Ovary (tissue), 9 donors: ENCODE results near the gene CRYL1. TPM values are rescaled to one million over a fixed set of nuclear protein-coding genes. Genes with fewer than 3 reads are reported as not detected.

Source experiments
- DNase-seq, 5 donors: peaks; one replicate each; pipeline ENCODE4 v3.0.0-alpha.2; 2019 to 2020
- H3K27ac ChIP-seq, 2 donors: fragments of 200-600 bp; one replicate each; pipeline versions ENCODE4 v1.5.1 to v1.8.0; 2019 to 2022
- H3K27me3 ChIP-seq: fragments of 200-600 bp; one replicate; pipeline ENCODE4 v1.8.0; 2022
- H3K36me3 ChIP-seq: fragments of 200-600 bp; sonication (generic); one replicate; pipeline ENCODE4 v1.5.1; 2019
- H3K4me1 ChIP-seq: one replicate; pipeline ENCODE4 v1.8.1; 2013; ENCODE audit warnings: mild to moderate bottlenecking, moderate library complexity; ENCODE audit not compliant: insufficient read depth
- H3K4me3 ChIP-seq: fragments of 200-600 bp; sonication (generic); one replicate; pipeline ENCODE4 v1.5.1; 2017
- H3K9me3 ChIP-seq, 2 donors: fragments of 200-600 bp in 1 of 2; sonication (generic) in 1 of 2; one replicate each; pipeline versions ENCODE4 v1.5.1 to v1.8.1; 2013 to 2019; ENCODE audit warnings: mild to moderate bottlenecking in 1 of 2, moderate library complexity in 1 of 2
- CTCF ChIP-seq, 3 donors: fragments of 450-650 bp in 2 of 3; fragments of 200-600 bp in 1 of 3; IDR thresholded peaks; one replicate each; pipeline versions ENCODE4 v1.5.1 to v1.8.0; 2016 to 2022; ENCODE audit warnings: antibody characterized with exemption in 3 of 3, mild to moderate bottlenecking in 1 of 3
- EP300 ChIP-seq: sonication (generic); formaldehyde crosslinking; IDR thresholded peaks from one replicate; pipeline ENCODE4 v1.6.1; 2017; ENCODE audit warnings: antibody characterized with exemption
- POLR2A ChIP-seq: fragments of 450-650 bp; IDR thresholded peaks from one replicate; pipeline ENCODE4 v1.6.1; 2017; ENCODE audit warnings: antibody characterized with exemption, mild to moderate bottlenecking, moderate library complexity
- WGBS, 3 donors: extraction: QIAGEN DNeasy Blood & Tissue Kit in 1 of 3; methylation state at CpG; one replicate each; pipeline versions ENCODE4 v1.1.5 to v1.1.7; 2013 to 2017; 5-methylcytosine and 5-hydroxymethylcytosine counted together
- intact Hi-C, 4 donors: fragments of 100-400 bp; cut with DNase I; formaldehyde crosslinking; loops; one replicate each; pipeline versions ENCODE4 v1.11.0 to v1.15.1; 2022 to 2023
- polyA plus RNA-seq, 2 donors: library from polyadenylated mRNA; stranded (reverse); fragments of 200-250 nt in 1 of 2; fragments of 350-450 nt in 1 of 2; fragmentation: Illumina TruSeq in 1 of 2; extraction: RNeasy Lipid Tissue Mini Kit (QIAGEN cat#74804) in 1 of 2; gene quantifications; one replicate each; pipeline ENCODE4 v1.2.3, GENCODE V29; 2013 to 2014
- total RNA-seq, 7 donors: library from RNA; depleted of rRNA in 2 of 7; stranded (reverse); fragments of >200 nt in 2 of 7; fragmentation: NEBNext Ultra II Directional in 3 of 7; extraction: Animal tissue kit (Norgen Biotek cat#: 25700) in 3 of 7; gene quantifications; one replicate each; pipeline versions ENCODE4 v1.1.0 to v1.2.4, GENCODE V29; 2016 to 2023
- donor health status: DM: no; HTN: no; CAD: no; lungs with moderate emphysema.
- donor health status: DM: no; HTN: no; CAD: no.
- donor health status: Bipolar disorder and iron deficiency.
- donor health status: DM: yes; HTN: yes; CAD: no.
- donor health status: DM: no; HTN: no; CAD: no.
- donor health status: DM: yes; HTN: yes; CAD: no.

Gene CRYL1
- total and polyA plus RNA-seq, 9 donors, result 17.3 to 41.7 (median 25.8) TPM

- TF ChIP-seq EP300 (no peak), CTCF (IDR thresholded peaks at IDR 0.05) (no peak), POLR2A (no peak)
- Histone ChIP-seq H3K4me1 (no peaks in the 10 kb centered on the region), H3K4me3 (no peak overlapping the region), H3K27ac (no peak overlapping the region), H3K36me3 (no peaks in the 10 kb centered on the region), H3K9me3 (no peaks in the 10 kb centered on the region), H3K27me3 (no peaks in the 10 kb centered on the region)
- no peak for DNase-seq
- intact Hi-C loops, result no loop called here
- WGBS, 3 donors, result 95 to 97% (median 95%) methylated on average over 2 of the region's 2 CpGs
Observed at GRCh38 chr13:20501120-20501519, 24.5 kb downstream of the CRYL1 start.

DNA sequence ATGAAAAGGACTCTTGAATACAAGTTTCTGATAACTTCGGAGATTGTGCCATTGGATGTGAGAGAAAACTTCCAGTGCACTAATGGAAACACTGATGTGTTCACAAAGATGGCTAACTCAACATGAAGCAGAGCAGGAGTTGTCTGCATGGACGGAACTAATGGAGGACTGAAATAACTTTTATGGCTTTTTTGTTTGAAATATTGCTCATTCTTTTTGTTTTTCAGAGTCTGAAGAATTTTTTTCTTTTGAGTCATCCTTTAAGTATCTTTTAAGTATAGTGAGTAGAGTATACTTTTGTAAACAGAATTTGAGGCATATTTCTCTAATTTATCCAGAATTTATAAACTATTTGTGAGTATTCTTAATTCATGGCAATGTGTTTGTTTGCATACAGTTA, 25.7 kb downstream of the CRYL1 start:
- TF ChIP-seq CTCF (IDR thresholded peaks at IDR 0.05) (no peak), EP300 (no peak), POLR2A (no peak)
- no peak overlapping the region for H3K4me3 ChIP-seq
- intact Hi-C loops, result loop anchor here (5.0 to 10.0 kb wide), 5 partner anchors 205 to 427 kb away; partner anchors contain the start of gene IL17D (in 1 of the 4)
- H3K36me3 ChIP-seq, result no peaks in the 10 kb centered on the region
- H3K27me3 ChIP-seq, result no peaks in the 10 kb centered on the region
- WGBS, 3 donors, result 87 to 92% (median 88%) methylated on average over 2 of the region's 2 CpGs
- no peak overlapping the region for H3K27ac ChIP-seq
- H3K4me1 ChIP-seq, result no peaks in the 10 kb centered on the region
- DNase-seq, result no peak
- no peaks in the 10 kb centered on the region for H3K9me3 ChIP-seq

GRCh38 chr13:20498659-20499058, 27.0 kb downstream of the CRYL1 start:
- Histone ChIP-seq H3K9me3 (no peaks in the 10 kb centered on the region), H3K4me1 (no peaks in the 10 kb centered on the region), H3K27me3 (no peaks in the 10 kb centered on the region), H3K4me3 (no peak overlapping the region), H3K36me3 (no peaks in the 10 kb centered on the region), H3K27ac (no peak overlapping the region)
- no peak for DNase-seq
- intact Hi-C loops, result loop anchor here (5.0 to 10.0 kb wide), 5 partner anchors 206 to 429 kb away; partner anchors contain the start of gene IL17D (in 1 of the 4)
- TF ChIP-seq EP300 (no peak), POLR2A (no peak), CTCF (IDR thresholded peaks at IDR 0.05) (no peak)

DNA sequence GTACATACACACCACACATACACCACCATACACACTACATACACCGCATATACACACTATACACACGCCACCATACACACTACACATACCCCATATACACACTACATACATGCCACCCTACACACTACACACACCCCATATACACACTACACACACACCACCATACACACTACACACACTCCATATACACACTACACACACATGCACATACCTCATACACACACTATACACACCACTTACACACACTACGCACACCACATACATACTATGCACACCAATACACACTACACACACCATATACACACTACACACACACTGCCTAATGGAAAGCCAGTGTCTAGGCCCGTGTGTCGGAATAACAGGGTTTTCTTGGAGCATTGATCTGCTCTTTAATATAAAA, 27.5 kb downstream of the CRYL1 start:
- H3K4me1 ChIP-seq, result no peaks in the 10 kb centered on the region
- H3K27ac ChIP-seq, result no peak overlapping the region
- DNase-seq, result no peak
- no peak for TF ChIP-seq EP300
- no peak for TF ChIP-seq POLR2A
- TF ChIP-seq CTCF (IDR thresholded peaks at IDR 0.05), result no peak
- 64 to 69% (median 66%) methylated on average over 5 of the region's 5 CpGs for WGBS, 3 donors
- H3K27me3 ChIP-seq, result no peaks in the 10 kb centered on the region
- no peak overlapping the region for H3K4me3 ChIP-seq
- intact Hi-C loops, result loop anchor here (5.0 to 10.0 kb wide), 5 partner anchors 207 to 429 kb away; partner anchors contain the start of gene IL17D (in 1 of the 4)
- no peaks in the 10 kb centered on the region for H3K36me3 ChIP-seq
- no peaks in the 10 kb centered on the region for H3K9me3 ChIP-seq
